GM04503 (cell line): Measurements from ENCODE around the gene WNT4.

Experiments used
- DNase-seq: peaks from one replicate; pipeline ENCODE4 v3.0.0-alpha.2; 2012; ENCODE audit warnings: low read depth

Gene WNT4

DNA sequence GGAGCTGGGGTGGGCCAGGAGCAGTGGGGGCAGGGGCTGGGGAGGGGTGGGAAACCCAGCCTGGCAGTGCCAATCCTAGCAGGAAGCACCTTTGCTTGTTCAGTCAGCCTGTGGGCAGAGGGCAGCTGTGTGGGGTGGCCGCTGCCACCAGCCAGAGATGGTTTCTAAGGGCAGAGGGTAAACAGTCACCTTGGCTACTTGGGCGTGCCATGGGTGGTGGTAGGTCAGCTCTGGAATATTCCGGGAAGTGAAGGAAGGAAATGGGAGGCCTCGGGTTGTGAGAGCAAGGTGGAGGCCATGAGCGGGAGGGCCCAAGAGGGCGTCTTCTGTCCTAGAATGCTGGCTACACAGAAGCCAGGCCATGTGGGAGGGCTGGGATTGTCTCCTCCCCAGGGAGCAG is 20.7 kb upstream of the WNT4 start:
- DNase-seq: no peak

DNA sequence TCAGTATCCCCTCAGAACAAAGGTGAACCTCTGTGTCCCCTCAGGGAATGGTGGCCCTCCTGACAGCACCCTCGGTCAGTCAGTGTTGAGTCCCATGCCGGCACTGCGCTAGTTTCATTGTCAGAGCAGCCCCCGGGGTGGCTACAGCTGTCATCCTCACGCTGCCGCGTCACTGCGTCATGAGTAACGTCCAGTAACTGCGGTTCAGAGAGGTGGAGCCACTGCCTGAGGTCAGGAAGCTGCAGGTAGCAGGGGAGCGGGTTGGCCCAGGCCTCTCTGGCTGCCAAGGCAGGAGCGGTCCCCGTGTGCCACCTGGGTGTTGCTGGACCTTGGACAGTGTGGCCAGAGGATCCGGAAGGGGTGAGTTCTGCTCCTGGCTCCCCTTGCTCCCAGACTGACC is 20.2 kb upstream of the WNT4 start:
- no peak for DNase-seq

DNA sequence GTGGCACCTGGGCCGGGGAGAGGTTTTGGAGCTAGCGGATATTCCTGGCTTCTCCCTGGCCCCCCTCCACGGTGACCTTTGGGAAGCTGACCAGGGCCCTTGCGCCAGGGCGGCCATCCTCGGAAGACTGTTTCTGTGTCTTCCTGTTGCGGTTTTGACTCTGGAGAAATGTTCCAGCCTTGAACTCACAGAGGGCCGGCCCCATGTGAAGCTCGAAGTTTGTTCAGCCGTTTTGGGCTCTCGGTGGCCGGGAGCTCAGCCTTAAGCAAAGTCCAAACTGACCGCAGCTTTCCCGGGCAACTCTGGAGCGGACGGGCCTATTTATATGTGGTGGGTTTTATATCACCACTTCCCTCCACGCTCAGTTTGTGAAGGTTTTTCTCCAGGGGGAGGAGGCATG is 17.0 kb upstream of the WNT4 start:
- DNase-seq: no peak

DNA sequence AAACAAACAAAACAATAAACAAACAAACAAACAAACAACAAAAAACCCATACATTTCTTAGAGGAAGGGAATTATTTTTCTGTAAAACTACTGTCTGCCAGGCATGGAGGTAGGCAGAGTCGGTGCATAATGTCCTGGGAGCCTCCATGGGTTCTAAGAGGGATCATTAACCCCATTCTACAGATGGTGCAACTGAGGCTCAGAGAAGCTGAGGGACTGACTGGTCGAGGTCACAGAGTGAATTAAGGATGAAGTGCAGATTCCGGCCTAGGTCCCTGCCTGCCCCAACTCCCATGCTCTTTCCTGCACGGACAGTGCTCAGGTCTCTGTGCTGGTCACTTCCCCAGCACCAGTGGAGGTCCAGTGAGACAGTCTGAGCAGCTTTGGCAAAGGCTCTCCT is 15.8 kb upstream of the WNT4 start:
- DNase-seq: no peak

DNA sequence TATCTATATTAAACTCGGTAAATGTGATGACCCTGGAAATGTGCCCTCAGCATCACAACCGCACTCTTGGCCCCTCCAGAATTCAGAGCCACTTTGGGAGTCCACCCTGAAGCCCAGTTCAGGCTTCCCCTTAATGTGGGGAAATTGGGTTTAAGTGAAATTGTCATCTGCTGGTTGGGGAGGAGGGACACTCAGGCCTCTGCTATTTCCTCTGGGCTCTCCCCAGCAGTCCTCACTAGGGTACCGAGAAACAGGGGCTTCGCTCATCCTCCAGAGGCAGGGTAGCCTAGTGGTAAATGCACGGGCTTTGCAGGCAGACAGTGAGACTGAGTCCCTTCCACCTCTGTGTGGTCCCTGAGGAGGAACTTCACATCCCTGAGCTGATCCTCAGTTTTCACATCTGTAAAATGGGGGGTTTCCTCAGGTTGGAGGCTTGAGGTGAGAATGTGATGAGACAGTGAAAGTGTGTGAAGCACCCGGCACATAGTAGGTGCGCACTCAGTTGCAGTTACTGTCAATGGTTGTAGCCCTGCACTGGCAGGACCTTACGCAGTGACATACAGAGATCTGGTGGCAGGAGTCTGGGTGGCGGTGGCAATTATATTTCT is 14.6 kb upstream of the WNT4 start:
- no peak for DNase-seq

DNA sequence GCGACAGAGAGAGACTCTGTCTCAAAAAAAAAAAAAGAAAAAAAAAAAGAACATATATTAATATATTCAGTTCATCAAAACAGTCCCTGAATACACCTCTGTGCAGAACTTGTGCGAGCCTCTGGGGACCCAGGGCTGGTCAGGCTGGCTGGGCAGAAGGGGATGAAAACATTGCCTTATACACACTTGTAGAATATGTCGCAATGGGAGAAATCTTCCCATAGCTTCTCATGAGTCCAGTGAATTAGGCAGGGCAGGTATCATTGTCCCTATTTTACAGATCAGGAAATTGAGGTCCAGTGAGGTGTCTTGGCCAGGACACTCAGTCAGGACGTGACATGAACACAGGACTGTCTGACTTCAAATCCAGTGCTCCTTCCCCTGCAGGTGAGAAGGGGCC is 12.6 kb upstream of the WNT4 start:
- DNase-seq: no peak

DNA sequence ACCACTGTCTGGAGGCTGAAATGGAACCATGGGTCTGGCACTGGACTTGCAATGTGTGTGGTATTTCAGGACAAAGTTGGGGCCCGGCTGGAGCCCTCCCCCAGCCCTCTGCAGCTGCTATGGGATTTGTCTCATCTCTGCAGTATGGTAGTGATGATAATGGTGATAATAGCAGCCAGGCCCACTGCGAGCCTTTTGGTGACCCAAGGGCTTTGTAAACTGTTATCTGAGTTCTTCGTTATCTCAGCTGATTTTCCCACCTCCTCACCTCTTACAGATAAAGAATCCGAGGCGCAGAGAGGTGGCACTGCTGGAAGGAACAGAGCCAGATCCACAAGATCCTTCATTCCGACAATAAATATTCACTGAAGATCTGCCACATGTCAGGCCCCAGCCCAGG is 11.7 kb upstream of the WNT4 start:
- DNase-seq: no peak

DNA sequence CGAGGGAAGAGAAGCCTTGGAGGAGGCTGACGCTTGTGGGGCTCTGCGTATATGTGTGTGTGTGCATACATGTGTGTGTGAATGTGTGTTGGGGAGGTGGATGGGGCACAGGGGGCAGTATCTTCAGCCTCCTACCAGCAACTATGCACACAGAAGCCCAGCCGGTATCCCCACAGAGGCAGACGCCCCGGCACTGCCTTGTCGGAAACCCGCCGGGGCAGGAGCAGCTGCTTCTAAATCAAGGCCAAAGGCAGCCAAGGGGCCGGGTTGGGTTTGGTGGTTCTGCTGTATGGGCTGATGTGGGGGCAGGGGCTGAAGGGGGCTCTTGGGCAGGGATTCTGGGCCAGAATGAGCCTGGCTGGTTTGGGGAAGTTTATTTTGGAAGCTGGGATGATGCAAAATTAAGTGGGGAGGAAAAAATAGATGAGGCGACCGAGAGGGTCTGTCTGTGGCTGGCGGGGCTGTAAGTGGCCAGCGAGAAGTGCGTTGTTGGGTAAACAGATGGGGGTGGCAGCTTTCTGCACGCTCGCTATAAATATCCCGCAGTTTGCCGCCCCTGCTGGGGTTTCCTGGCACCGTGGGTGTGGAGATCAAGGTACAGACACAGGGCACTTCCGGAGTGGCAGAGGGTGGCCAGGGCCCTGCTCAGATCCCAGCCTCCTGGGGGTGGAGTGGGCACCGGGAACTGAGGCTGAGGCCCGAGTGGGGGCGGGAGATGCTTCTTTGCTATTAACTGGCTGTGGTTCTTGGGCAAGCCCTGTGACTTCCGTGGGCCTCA is 11.0 kb upstream of the WNT4 start:
- DNase-seq: no peak

DNA sequence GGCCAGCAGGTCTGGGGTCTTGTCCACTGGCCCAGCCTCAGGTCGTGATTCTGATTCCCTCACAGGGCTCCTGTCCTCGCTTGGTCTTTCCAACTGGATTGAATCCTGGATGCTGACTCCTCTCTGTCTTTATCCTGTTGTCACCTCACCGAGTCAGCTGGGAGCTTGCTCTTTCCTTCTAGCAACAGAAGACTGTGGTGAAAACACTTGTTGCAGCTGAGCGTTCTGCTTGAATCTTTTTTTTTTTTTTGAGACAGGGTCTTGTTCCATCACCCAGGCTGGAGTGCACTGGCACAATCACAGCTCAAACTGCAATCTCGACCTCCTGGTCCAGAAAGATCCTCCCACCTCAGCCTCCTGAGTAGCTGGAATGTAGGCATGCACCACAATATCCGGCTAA is 8.0 kb upstream of the WNT4 start:
- DNase-seq: no peak

DNA sequence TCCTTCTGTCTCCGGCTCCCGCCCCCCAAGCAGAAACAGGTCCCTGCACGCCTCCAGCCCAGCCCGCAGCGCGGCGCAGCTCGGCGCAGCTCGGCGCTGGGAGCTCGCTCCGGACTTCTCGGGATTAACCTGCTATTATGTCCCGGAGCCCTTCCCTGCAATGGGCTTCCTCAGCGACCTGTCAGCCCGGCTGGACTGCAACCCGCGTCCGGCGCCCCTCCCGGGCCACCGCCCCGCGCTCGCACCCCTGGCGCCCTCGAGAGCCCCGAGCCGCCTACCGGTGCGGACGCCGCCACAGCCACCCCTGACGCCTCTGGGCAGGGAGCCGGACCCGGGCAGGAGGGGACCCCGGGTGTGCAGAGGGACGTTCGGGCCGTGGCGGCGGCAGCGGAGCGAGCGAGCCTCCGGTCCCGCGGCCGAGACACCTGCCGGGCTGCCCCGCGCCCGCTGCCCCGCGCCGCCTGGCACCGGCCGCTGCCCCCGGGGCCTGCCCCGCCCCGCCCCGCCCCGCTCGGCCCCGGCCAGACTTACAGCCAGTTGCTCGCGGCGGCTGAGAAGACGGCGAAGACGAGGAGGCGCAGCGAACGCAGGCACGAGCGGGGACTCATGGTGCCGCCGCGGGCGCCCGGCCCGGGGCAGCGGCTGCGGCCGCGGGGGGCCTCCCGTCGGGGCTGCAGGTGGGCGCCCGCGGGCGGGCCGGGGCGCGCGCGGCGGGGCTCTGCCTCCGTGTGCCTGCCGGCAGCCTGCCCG is 407 bp downstream of the WNT4 start:
- no peak for DNase-seq

DNA sequence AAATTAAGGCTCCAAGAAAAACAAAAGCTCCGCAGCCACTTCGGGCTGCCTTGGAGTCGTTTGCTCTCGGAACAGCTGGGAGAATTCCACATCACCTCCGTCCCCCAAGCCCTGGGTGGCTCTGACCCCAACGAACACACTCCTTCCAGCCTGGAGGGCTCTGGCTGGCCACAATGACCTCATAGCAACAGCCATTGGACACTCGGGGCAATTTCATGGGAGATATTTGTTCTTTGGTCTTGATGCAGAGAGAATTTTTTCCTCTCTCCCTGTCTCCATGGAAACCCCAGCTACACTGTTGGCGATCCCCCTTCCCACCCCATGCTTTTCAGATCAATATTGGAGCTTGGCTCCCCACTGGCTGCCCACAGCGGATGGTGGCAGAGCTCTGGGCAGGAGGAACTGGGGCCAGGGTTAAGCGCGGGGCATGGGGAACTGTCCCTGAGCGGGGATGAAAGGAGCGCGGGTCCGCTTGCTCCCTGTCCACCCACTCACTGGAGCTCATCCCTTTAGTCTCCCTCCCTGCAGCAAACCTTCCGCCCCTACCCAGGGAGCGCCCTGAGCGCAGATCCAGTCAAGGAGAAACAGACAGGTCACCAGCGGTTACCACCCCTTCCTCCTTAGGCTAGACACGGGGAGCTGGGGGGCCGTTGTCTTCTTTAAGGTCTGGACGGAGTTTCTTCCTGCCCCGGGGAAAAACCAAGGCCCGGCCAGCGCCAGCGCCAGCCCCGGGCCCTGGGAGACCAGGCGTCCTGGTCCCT is 1.2 kb downstream of the WNT4 start:
- DNase-seq: no peak

DNA sequence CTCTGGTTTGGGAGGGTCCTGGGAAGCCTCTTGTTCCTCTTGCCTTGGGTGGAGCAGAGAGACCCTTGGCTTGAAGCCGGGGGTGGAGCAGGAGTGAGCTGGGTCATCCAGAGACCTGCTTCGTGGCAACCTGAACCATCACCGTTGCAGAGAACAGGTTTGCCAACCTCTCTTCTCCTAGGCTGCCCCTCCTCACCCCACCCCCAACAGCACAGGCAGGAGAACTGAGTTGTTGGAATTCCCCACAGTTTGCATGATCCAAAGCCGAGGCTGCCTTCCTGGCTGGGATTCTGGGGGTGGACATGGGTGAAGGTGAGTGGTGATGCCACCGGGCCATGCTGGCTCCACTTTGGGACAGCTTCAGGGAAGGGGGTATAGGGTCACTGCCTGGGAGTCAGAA is 2.2 kb downstream of the WNT4 start:
- DNase-seq: no peak

DNA sequence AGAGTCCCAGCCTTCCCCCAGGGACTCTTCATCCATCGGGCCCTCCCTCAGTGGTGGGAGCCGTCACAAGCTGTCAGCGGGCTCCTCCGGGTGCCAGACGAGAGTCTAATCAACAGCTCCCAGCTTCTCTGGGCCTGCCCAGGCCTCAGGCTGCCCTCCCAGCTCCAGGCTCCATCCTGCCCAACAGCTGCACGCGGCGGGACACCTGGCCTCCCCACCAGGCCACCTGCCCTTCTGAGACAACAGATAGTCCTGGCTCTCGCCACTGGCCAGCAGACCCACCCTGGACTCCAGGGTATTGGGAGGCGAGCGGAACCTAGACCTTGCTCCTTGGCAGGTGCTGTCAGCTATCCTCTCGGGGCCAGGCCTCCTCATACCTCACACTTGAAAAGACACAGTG is 3.1 kb downstream of the WNT4 start:
- DNase-seq: no peak

DNA sequence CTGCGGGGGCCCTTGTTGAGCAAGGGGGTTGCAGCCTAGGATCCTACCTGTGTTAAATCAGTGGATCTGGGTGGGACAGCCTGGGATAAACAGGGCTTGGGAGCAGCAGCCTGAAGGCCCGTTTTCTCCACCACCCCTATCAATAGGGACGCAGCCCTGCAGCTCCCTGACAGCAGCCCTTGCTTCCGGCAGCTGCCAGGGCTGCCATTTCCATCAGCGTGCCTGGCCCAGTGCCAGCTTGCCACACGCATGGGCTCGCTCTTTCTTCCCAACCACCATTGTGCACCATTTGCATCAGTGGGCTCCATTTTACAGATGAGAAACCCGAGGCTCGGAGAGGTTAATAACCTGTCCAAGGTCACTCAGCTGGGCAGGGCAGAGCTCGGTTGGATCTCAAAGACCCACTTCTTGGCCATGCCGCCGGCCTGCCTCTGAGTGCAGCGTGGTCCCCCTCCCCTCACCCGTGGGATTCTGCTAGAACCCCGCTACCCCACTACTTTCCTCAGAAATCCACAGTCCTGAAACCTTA is 3.8 kb downstream of the WNT4 start:
- DNase-seq: no peak

DNA sequence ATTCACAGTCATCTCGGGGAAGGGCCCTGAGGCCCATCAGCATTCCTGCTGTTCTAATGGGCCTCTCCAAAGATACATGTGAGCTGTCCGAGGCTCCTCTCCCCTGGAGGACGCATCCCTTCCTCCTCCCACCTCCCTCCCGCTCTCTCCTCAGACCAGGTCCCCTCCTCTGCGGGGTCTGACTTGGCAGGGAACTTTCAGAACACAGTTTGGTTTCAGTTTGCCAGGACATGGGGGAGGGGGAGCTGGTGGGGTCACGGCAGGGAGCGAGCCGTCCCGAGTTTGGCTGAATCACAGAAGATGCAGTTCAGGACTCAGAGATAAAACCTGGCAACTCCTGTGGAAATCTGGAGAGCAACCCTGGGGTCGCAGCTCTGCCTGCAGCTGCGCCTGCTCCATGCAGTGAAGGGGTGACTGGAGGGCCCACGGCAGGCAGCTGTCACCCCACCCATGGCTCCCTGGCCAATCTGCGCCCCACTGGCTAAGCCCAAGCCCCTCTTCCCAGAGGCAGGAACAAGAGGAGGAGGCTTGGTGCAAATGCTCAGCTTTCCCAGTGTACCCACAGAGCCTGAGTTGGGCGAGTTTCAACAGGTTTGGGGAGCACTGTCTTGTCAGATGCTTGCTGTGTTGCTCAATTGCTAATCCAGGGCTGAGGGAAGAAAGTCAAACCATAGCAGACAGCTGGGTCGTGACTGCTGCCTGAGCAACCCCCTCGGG is 5.7 kb downstream of the WNT4 start:
- DNase-seq: no peak

DNA sequence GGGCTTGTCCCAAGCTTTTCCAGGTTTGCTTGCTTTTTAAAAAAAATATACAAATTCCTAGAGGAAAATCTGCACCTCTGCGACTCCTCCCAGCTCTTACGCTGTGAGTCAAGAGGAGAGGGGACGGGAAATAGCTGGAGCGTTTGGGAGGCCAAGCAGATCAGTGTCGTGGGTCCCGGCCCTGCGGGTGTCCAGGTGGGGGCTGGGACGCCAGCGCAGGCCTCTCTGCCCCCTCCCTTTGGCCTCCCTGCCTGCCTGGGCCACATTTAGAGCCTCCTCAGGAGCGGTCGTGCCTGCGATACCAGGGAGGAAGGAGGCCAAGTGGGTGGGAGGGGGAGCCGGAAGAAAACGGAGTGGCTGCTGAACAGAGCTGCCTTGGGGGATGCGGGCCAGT is 9.0 kb downstream of the WNT4 start:
- DNase-seq: no peak

DNA sequence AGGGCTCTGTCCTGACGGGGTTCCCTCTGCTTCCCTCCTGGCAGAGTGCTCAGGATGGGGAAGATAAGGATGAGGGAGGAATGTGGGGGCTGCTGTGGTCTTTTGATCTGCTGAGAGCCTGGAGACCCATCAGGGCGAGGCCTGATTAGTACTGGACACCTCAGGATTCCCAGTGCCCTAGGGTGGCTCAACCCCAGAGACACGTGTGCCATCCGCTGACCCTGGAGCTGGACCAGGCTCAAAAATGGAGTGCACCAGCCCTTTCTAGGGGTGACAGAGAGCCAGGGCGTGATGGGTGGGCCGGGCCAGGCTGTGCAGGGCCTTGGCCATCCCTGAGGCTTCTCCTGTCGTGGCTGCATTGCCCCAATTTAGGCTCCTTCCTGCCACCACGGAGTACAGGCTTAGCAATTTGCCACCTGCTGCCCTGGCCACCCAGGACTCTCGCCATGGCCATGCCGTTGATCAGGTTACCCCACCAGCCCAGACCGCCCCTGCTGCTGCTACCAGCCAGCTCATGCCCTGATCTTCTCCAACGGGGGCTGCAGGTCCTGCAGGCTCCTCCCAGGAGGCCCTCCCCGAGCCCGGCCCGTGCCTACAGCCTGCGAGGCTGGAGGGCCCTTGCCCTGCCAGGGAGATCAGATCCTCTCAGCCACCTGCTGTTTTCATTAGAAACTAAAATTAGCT is 9.5 kb downstream of the WNT4 start:
- DNase-seq: no peak

DNA sequence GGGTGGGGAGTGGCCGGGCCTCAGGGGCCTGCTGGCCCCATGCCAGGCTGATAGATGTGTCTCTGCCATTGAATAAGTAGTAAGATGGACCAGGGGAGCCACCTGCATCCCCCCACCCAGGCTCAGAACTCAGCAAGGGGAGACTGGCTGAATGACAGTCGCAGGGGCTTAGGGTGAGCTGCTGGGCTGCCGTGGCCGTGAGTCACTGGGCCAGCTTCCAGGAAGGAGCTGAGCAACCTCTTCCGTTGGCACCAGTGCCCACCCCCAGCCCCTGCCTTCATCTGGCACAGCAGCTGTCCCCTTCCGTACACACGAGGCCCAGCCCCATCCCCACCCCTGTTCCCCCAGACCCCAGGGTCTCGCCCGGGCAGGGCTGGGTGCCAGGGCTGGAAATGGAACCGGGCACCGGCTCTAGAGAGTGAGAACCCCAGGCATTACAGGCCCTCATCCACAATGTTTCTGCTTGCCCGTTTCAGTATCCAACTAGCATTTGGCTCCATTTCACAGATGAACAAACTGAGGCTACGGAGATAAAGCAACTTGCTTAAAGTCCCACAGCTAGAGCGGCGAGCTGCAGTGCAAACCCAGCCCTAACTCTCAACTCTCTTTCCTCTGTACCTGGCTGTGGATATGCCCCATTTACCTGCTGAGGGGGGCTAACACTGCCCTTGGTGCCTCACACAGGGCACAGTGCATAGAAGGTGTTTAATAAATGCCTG is 10.2 kb downstream of the WNT4 start:
- peak; percentile 17 for DNase-seq

DNA sequence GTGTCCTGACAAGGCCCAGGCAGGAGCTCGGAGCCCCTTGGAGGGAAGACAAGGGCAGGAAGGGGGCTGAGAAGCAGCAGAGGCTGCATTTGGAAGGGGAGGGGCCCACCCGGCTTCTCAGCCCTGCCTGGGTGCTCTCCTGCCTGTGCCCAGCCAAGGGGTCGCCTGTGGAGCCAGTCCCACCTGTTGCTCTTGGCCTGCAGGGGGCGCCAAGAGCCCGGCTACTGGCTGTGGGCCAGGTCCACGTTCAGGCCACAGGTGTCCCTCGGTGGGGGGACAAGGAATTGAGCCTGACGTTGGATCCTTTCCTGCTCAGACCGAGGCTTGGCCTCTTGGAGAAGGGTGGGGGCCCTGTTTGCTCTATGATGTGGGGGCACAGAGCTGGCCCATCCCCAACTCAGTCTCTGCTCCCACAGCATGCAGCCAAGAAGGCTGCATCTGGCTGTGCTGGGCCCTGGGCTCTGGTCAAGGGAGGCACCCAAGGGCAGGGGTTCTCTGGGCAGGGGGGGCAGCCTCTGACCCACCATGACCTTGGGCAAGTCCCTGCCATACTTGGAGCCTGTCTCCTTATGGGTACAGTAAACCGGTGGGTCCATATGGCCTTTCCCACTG is 10.9 kb downstream of the WNT4 start:
- DNase-seq: no peak

DNA sequence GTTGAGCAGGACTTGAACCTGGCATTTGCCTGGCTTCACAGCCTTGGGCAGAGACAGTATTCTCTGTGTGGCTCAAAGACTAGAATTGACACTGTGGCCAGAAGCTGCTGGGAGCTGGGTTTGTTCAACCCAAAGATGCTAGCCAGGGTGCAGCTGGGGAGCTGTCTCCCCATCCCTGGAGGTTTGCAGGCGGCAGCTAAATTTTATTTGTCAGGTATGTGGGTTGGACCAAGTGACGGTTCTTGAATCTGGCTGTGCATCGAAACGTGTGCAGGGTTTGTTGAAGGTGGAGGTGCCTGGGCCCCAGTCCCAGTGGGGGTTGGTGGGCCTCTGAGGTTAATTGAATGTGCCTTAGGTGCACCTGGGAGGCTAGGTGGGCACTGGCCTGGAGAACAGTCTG is 11.8 kb downstream of the WNT4 start:
- DNase-seq: no peak
